ENCODE measurements around the gene GEMIN7. TPM values are rescaled to one million over a fixed set of nuclear protein-coding genes. Genes with fewer than 3 reads are reported as not detected.

Gene GEMIN7
- total and polyA plus RNA-seq, 9 donors, result 9.7 to 16.0 (median 11.7) TPM

DNA sequence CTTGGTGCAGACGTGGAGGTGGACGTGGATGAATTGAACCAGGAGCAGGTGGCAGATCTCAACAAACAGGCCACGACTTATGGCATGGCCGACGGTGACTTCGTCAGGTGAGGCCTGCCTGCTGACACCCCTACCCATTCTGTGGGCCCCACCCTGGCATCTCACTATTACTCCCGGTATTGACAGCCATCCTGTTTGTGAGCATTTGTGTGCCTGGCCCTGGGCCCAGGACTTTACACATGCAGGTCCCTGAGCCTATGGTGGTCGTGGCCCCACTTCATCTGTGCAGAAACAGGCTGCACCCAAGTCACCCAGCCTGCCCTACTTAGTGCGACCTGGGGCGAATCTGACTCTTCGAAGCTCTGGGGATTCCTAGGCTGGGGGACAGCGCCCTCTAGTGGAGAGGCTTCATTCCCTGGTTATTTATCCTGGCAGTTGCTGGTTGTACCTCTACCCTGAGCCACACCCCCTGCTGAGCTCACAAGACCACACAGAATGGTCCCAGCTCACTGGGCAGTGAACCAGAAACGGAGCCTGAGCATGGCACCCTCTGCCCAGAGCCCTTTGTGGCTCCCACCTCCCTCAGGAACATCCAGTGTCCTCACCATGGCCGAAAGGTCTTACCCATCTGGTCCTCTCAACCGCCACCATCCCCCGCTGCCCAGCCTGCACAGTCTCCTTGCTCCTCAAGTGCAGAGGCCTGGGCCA, 19.6 kb upstream of the GEMIN7 start:
- Histone ChIP-seq H3K27me3 (no peaks in the 10 kb centered on the region), H3K27ac (no peak overlapping the region), H3K36me3 (peaks cover 4% of the 10 kb centered on the region), H3K4me3 (no peak overlapping the region), H3K4me1 (ENCODE audit: insufficient read depth) (no peaks in the 10 kb centered on the region), H3K9me3 (no peaks in the 10 kb centered on the region)
- 63 to 67% (median 63%) methylated on average over 16 of the region's 16 CpGs for WGBS, 3 donors
- TF ChIP-seq, protein P1, sequence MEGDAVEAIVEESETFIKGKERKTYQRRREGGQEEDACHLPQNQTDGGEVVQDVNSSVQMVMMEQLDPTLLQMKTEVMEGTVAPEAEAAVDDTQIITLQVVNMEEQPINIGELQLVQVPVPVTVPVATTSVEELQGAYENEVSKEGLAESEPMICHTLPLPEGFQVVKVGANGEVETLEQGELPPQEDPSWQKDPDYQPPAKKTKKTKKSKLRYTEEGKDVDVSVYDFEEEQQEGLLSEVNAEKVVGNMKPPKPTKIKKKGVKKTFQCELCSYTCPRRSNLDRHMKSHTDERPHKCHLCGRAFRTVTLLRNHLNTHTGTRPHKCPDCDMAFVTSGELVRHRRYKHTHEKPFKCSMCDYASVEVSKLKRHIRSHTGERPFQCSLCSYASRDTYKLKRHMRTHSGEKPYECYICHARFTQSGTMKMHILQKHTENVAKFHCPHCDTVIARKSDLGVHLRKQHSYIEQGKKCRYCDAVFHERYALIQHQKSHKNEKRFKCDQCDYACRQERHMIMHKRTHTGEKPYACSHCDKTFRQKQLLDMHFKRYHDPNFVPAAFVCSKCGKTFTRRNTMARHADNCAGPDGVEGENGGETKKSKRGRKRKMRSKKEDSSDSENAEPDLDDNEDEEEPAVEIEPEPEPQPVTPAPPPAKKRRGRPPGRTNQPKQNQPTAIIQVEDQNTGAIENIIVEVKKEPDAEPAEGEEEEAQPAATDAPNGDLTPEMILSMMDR (IDR thresholded peaks at IDR 0.05), result peak in 2 of 3 donors; percentile 37 to 65
- TF ChIP-seq EP300 (IDR thresholded peaks at IDR 0.05), result no peak
- intact Hi-C loops (cut with DNase I), result loop anchor here in 1 of 4 donors (10.0 kb wide), 1 partner anchor 155 kb away; the partner anchor contains the start of gene APOE
- DNase-seq, result peak; percentile 33 to 72 (median 64)

DNA sequence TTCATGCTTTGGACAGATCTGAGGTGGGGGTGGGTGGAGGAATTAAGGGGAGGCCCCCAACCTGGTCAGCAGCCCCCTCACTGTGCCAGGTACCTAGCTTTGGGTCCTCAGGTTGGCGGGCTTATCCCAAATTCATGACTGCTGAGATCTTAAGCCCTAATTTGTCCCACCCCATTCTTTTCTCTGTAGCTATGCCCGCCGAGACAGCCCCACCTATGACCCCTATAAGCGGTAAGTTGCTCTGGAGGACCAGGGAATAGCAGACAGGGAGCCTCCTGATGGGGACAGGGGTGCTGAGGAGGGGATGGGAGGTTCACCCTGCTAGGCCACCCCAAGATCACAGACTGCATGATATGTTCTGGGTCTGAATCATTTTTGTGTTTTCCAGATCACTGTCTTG, 17.1 kb upstream of the GEMIN7 start:
- DNase-seq, result no peak
- Histone ChIP-seq H3K9me3 (no peaks in the 10 kb centered on the region), H3K4me1 (ENCODE audit: insufficient read depth) (no peaks in the 10 kb centered on the region), H3K4me3 (no peak overlapping the region), H3K36me3 (peaks cover 4% of the 10 kb centered on the region), H3K27me3 (no peaks in the 10 kb centered on the region), H3K27ac (no peak overlapping the region)
- 91 to 98% (median 94%) methylated on average over 4 of the region's 4 CpGs for WGBS, 3 donors
- intact Hi-C loops (cut with DNase I), result loop anchor here in 1 of 4 donors (5.0 kb wide), 1 partner anchor 160 kb away; no protein-coding TSS in a partner anchor
- TF ChIP-seq POLR2A (IDR thresholded peaks at IDR 0.05) (no peak), EP300 (IDR thresholded peaks at IDR 0.05) (no peak)
- TF ChIP-seq, protein P1 (IDR thresholded peaks at IDR 0.05), result no peak

DNA sequence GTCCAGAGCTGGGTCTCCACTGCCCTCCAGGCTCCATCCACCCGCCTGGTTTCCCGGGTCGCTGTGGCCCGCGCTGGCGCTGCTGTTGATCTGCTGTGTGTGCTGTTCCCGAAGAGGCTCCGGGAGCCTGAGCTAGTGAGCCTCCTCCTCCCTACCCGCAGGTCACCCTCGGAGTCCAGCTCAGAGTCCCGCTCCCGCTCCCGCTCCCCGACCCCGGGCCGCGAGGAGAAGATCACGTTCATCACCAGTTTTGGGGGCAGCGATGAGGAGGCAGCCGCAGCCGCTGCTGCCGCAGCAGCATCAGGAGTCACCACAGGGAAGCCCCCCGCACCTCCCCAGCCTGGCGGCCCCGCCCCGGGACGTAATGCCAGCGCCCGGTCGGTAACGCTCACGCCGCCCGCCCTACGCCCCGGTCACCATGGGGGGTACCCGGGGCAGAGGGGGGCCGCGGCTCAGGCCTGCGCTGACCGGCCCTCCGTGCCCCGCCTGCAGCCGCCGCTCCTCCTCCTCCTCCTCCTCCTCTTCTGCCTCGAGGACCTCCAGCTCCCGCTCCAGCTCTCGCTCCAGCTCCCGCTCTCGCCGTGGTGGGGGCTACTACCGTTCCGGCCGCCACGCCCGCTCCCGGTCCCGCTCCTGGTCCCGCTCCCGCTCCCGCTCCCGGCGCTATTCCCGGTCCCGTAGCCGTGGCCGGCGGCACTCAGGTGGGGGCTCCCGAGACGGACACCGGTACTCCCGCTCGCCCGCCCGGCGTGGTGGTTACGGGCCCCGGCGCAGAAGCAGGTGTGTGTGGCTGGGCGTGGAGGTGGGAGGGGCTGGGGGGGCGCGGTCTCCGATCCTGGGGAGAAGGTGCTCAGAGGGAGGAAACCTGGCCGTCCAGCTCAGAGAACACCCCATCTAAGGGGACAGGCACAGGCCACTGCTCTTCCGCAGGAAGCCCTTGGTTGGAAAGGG, 14.9 kb upstream of the GEMIN7 start:
- Histone ChIP-seq H3K9me3 (no peaks in the 10 kb centered on the region), H3K36me3 (peaks cover 4% of the 10 kb centered on the region), H3K4me3 (no peak overlapping the region), H3K27me3 (no peaks in the 10 kb centered on the region), H3K27ac (no peak overlapping the region), H3K4me1 (ENCODE audit: insufficient read depth) (no peaks in the 10 kb centered on the region)
- intact Hi-C loops (cut with DNase I), result loop anchor here in 1 of 4 donors (5.0 kb wide), 1 partner anchor 162 kb away; no protein-coding TSS in a partner anchor
- WGBS, 3 donors, result 93 to 95% (median 94%) methylated on average over 79 to 85 of the region's 85 CpGs
- DNase-seq, result no peak
- TF ChIP-seq POLR2A (IDR thresholded peaks at IDR 0.05) (no peak), EP300 (IDR thresholded peaks at IDR 0.05) (no peak)
- TF ChIP-seq, protein P1 (IDR thresholded peaks at IDR 0.05), result no peak

DNA sequence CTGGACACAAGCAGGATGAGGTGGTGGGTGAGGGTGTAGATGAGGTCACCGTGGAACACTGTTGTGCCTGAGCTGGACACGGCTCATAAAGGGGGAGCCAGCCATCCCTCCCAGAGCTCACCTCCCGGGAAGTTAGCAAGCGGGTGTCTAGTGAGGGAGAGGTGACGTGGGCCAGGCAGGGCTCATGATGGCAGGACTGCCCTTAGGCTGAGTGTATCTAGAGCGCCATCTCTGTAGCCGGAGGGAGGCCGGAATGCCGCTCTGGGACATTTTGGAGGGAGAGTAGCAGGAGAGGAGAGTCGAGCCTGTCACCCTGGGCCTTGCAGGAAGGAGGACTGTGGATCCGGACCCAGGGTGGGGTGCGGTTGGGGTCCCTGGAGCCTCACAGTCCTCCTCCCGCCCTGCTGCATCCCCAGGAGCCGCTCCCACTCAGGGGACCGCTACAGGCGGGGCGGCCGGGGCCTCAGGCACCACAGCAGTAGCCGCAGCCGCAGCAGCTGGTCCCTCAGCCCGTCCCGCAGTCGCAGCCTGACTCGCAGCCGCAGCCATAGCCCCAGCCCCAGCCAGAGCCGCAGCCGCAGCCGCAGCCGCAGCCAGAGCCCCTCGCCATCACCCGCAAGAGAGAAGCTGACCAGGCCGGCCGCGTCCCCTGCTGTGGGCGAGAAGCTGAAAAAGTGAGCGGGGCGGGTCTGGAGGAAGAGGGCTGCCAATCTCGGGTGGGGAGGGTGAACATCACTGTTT, 12.0 kb upstream of the GEMIN7 start:
- Histone ChIP-seq H3K9me3 (no peaks in the 10 kb centered on the region), H3K36me3 (peaks cover 4% of the 10 kb centered on the region), H3K4me1 (ENCODE audit: insufficient read depth) (no peaks in the 10 kb centered on the region), H3K27me3 (no peaks in the 10 kb centered on the region), H3K27ac (no peak overlapping the region), H3K4me3 (no peak overlapping the region)
- TF ChIP-seq POLR2A (IDR thresholded peaks at IDR 0.05), result no peak
- TF ChIP-seq, protein P1 (IDR thresholded peaks at IDR 0.05), result no peak
- no peak for TF ChIP-seq EP300 (IDR thresholded peaks at IDR 0.05)
- intact Hi-C loops (cut with DNase I), result no loop called here
- DNase-seq, result no peak
- 91 to 92% (median 91%) methylated on average over 35 to 38 of the region's 38 CpGs for WGBS, 3 donors
